Ovary (tissue), 3 donors: ENCODE data around the gene DISC1.

Experiments
- EP300 ChIP-seq: sonication (generic); formaldehyde crosslinking; IDR thresholded peaks from one replicate; pipeline ENCODE4 v1.6.1; 2017; ENCODE audit warnings: antibody characterized with exemption
- POLR2A ChIP-seq: fragments of 450-650 bp; IDR thresholded peaks from one replicate; pipeline ENCODE4 v1.6.1; 2017; ENCODE audit warnings: antibody characterized with exemption, mild to moderate bottlenecking, moderate library complexity
- TF ChIP-seq, protein P1 (sequence below), 3 donors: fragments of 450-650 bp in 2 of 3; fragments of 200-600 bp in 1 of 3; IDR thresholded peaks; one replicate each; pipeline versions ENCODE4 v1.5.1 to v1.8.0; 2016 to 2022; ENCODE audit warnings: antibody characterized with exemption in 3 of 3, mild to moderate bottlenecking in 1 of 3
- donor health status: DM: no; HTN: no; CAD: no.

DNA sequence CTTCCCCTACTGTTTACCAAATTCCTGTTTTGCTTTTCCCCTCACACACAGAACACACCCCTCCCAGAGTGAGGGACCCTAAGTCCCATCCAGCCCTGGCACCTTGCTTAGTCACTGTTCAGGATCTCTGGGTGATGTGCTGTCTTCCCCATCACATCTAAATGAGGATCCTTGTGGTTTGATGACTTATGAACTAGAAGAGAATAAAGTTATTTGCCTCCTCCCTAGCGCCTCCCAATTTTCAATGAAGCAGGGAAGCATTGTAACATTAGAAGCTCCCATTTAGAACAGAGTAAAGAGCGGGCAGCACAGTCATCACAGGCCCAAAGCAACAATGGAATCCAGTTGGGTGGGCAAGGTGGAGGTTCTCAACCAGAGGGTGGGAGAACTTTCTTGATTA lies 27.0 kb downstream of the DISC1 start:
- TF ChIP-seq, protein P1, sequence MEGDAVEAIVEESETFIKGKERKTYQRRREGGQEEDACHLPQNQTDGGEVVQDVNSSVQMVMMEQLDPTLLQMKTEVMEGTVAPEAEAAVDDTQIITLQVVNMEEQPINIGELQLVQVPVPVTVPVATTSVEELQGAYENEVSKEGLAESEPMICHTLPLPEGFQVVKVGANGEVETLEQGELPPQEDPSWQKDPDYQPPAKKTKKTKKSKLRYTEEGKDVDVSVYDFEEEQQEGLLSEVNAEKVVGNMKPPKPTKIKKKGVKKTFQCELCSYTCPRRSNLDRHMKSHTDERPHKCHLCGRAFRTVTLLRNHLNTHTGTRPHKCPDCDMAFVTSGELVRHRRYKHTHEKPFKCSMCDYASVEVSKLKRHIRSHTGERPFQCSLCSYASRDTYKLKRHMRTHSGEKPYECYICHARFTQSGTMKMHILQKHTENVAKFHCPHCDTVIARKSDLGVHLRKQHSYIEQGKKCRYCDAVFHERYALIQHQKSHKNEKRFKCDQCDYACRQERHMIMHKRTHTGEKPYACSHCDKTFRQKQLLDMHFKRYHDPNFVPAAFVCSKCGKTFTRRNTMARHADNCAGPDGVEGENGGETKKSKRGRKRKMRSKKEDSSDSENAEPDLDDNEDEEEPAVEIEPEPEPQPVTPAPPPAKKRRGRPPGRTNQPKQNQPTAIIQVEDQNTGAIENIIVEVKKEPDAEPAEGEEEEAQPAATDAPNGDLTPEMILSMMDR (IDR thresholded peaks at IDR 0.05), result no peak
- no peak for TF ChIP-seq EP300
- no peak for TF ChIP-seq POLR2A
